Stimulated activated CD8-positive, alpha-beta memory T cell treated with anti-CD3 and anti-CD28 coated beads, Interleukin-2, amount 100 ng/mL, for 48 hours (primary cell): ENCODE data around the gene GPATCH1.
A peak's percentile ranks its signal among the peaks of the same experiment; 100 is the strongest.
"Not testable (repeated sequence)": the region's sequence is repeated elsewhere in the genome, so short reads cannot be mapped to it uniquely, and the experiment has no call there.

Experiments used
- DNase-seq, 2 donors: peaks; one replicate each; pipeline ENCODE4 v3.0.0-alpha.2; 2020; ENCODE audit warnings: low read depth in 2 of 2

GPATCH1 gene

GRCh38 chr19:33080761-33081681 lies at the start of gene GPATCH1:
TSS of gene GPATCH1 (plus strand) at chr19:33081181. CDS start at chr19:33081194, 13 bp downstream.
- DNase-seq: peak; percentile 77 to 79

GRCh38 chr19:33032218-33032781 lies 48.7 kb upstream of the GPATCH1 start:
- DNase-seq: no peak

- no peak for DNase-seq
These were observed 45.5 kb upstream of the GPATCH1 start for GRCh38 chr19:33035461-33035860.

- not testable (repeated sequence) for DNase-seq
These were observed 44.4 kb upstream of the GPATCH1 start for GRCh38 chr19:33036370-33037167.

GRCh38 chr19:33037168-33038025 lies 43.6 kb upstream of the GPATCH1 start:
- peak in 1 of 2 donors; percentile 4 for DNase-seq

GRCh38 chr19:33039108-33039599 lies 41.8 kb upstream of the GPATCH1 start:
- DNase-seq: no peak

- no peak for DNase-seq
These were observed 41.2 kb upstream of the GPATCH1 start for GRCh38 chr19:33039815-33040214.

- no peak for DNase-seq
These were observed 39.8 kb upstream of the GPATCH1 start for GRCh38 chr19:33040994-33041827.

GRCh38 chr19:33041828-33042160 lies 39.2 kb upstream of the GPATCH1 start:
- DNase-seq: not testable (repeated sequence)

- DNase-seq: no peak
These were observed 33.6 kb upstream of the GPATCH1 start for GRCh38 chr19:33047422-33047821.

GRCh38 chr19:33048806-33049676 lies 31.9 kb upstream of the GPATCH1 start:
- DNase-seq: no peak

GRCh38 chr19:33050110-33050509 lies 30.9 kb upstream of the GPATCH1 start:
- DNase-seq: no peak

- no peak for DNase-seq
These were observed 28.5 kb upstream of the GPATCH1 start for GRCh38 chr19:33052352-33052972.

- no peak for DNase-seq
These were observed 26.4 kb upstream of the GPATCH1 start for GRCh38 chr19:33054623-33055022.

- DNase-seq: no peak
These were observed 25.3 kb upstream of the GPATCH1 start for GRCh38 chr19:33055718-33056117.

GRCh38 chr19:33060586-33060985 lies 20.4 kb upstream of the GPATCH1 start:
- DNase-seq: no peak

GRCh38 chr19:33062902-33063301 lies 18.1 kb upstream of the GPATCH1 start:
- DNase-seq: no peak

- DNase-seq: no peak
These were observed 17.6 kb upstream of the GPATCH1 start for GRCh38 chr19:33063356-33063752.
